OCI-M2 (cell line): ENCODE data around the gene FOXRED2.
"Not testable (repeated sequence)": the region's sequence is repeated elsewhere in the genome, so short reads cannot be mapped to it uniquely, and the experiment has no call there.

Source experiments
- DNase-seq: peaks from one replicate; lab custom pipeline; 2025; ENCODE audit not compliant: unreplicated experiment; lab: John Stamatoyannopoulos, UW

FOXRED2 gene

GRCh38 chr22:36506637-36507517 lies at the start of gene FOXRED2:
Gene FOXRED2, minus strand, starts transcription at chr22:36507040. Its CDS starts 618 bp downstream, at chr22:36506422.
- peak; percentile 55 for DNase-seq

- no peak for DNase-seq
Observed at GRCh38 chr22:36554098-36554497, 47.3 kb upstream of the FOXRED2 start.

- no peak for DNase-seq
Observed at GRCh38 chr22:36552289-36552688, 45.4 kb upstream of the FOXRED2 start.

GRCh38 chr22:36550701-36551495 lies 44.1 kb upstream of the FOXRED2 start:
- no peak for DNase-seq

- no peak for DNase-seq
Observed at GRCh38 chr22:36549033-36549432, 42.2 kb upstream of the FOXRED2 start.

GRCh38 chr22:36548606-36549005 lies 41.8 kb upstream of the FOXRED2 start:
- no peak for DNase-seq

GRCh38 chr22:36546932-36547331 lies 40.1 kb upstream of the FOXRED2 start:
- DNase-seq = no peak

GRCh38 chr22:36546092-36546804 lies 39.4 kb upstream of the FOXRED2 start:
- no peak for DNase-seq

GRCh38 chr22:36544107-36544620 lies 37.3 kb upstream of the FOXRED2 start:
- no peak for DNase-seq

- DNase-seq = no peak
Observed at GRCh38 chr22:36541831-36542411, 35.1 kb upstream of the FOXRED2 start.

GRCh38 chr22:36540867-36541642 lies 34.2 kb upstream of the FOXRED2 start:
- DNase-seq = no peak

- no peak for DNase-seq
Observed at GRCh38 chr22:36538529-36538928, 31.7 kb upstream of the FOXRED2 start.

- DNase-seq = no peak
Observed at GRCh38 chr22:36536717-36537116, 29.9 kb upstream of the FOXRED2 start.

GRCh38 chr22:36533320-36533719 lies 26.5 kb upstream of the FOXRED2 start:
- DNase-seq = not testable (repeated sequence)

GRCh38 chr22:36532466-36532865 lies 25.6 kb upstream of the FOXRED2 start:
- no peak for DNase-seq

GRCh38 chr22:36528795-36529751 lies 22.2 kb upstream of the FOXRED2 start, which contains the start of gene EIF3D:
Gene EIF3D, minus strand, starts transcription at chr22:36529166. Its CDS starts 3,045 bp downstream, at chr22:36526121.
- DNase-seq = peak; percentile 92

- no peak for DNase-seq
Observed at GRCh38 chr22:36528341-36528740, 21.5 kb upstream of the FOXRED2 start.

GRCh38 chr22:36522662-36523061 lies 15.8 kb upstream of the FOXRED2 start:
- DNase-seq = no peak

- no peak for DNase-seq
Observed at GRCh38 chr22:36520423-36520822, 13.6 kb upstream of the FOXRED2 start.
